Right ventricle myocardium superior (tissue), 1 donor: ENCODE data around the gene HIBCH. TPM values are rescaled to one million over a fixed set of nuclear protein-coding genes. Genes with fewer than 3 reads are reported as not detected.
A peak's percentile ranks its signal among the peaks of the same experiment; 100 is the strongest.
"Not testable (repeated sequence)": the region's sequence is repeated elsewhere in the genome, so short reads cannot be mapped to it uniquely, and the experiment has no call there.

Source experiments
- ATAC-seq: fragments of 200-7000 bp; cut with Tn5 transposase; one replicate; pipeline ENCODE4 v1.9.1; 2020; ENCODE audit warnings: mild to moderate bottlenecking; ENCODE audit not compliant: poor library complexity
- DNase-seq: peaks from one replicate; pipeline ENCODE4 v3.0.0-alpha.2; 2020
- intact Hi-C: fragments of 100-400 bp; cut with DNase I; formaldehyde crosslinking; loops from one replicate; pipeline ENCODE4 v1.11.2; 2022
- total RNA-seq: library from RNA; stranded (reverse); fragmentation: NEBNext Ultra II Directional; extraction: Animal tissue kit (Norgen Biotek cat#: 25700); gene quantifications from one replicate; pipeline ENCODE4 v1.2.1, GENCODE V29; 2021
- donor health status: DM: no; HTN: yes; CAD: no; lungs with severe emphysema.

The HIBCH gene
- total RNA-seq, 1 donor from 2014 or later = 22.5 TPM

DNA sequence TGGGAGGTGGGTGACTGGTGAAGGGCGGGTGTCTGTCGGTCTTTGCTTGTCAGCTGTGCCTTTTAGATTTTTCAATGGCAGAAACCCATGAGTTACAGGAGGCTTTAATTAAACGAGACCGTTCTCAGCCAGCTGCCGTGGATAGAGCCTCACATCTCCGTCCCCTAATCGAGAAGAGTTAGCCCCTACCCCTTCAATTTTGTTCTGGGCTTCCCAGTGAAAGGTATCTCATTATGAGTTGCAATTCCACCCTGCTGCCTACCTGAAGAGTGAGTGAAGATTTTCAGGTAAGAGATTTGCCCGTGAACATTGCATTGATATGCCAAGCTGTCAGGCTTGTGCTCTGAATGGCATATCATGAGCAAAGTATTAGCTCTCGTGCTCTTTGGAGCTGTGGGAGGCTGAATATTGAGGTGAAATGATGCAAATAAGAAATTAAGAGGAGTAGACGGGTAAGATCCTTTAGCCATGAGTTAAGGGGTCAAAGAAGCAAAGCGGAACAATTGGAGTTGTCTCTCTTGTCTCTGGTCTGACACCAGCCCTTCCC, 138.4 kb downstream of the HIBCH start:
- DNase-seq = no peak
- intact Hi-C loops = no loop called here
- ATAC-seq = no peak

- DNase-seq (peak; percentile 80), ATAC-seq (peak; percentile 91)
- intact Hi-C loops = no loop called here
Measured at GRCh38 chr2:190180313-190181122, 139.1 kb downstream of the HIBCH start.

GRCh38 chr2:190179754-190180312, 139.8 kb downstream of the HIBCH start:
- no peak for DNase-seq
- no peak for ATAC-seq
- intact Hi-C loops = no loop called here

- intact Hi-C loops = no loop called here
- no peak for ATAC-seq
- no peak for DNase-seq
Measured at GRCh38 chr2:190178066-190178722, 141.4 kb downstream of the HIBCH start.

GRCh38 chr2:190177249-190178040, 142.2 kb downstream of the HIBCH start:
- ATAC-seq (no peak), DNase-seq (no peak)
- intact Hi-C loops = no loop called here

- ATAC-seq = no peak
- no peak for DNase-seq
- intact Hi-C loops = no loop called here
Measured at GRCh38 chr2:190173392-190173791, 146.2 kb downstream of the HIBCH start.

GRCh38 chr2:190170673-190171072, 149.0 kb downstream of the HIBCH start:
- intact Hi-C loops = no loop called here
- no peak for ATAC-seq

GRCh38 chr2:190169221-190170072, 150.2 kb downstream of the HIBCH start:
- ATAC-seq (no peak), DNase-seq (no peak)
- intact Hi-C loops = no loop called here

More at GRCh38 chr2:190170673-190171072, 149.0 kb downstream of the HIBCH start:
- no peak for DNase-seq

- no peak for ATAC-seq
- intact Hi-C loops = no loop called here
- no peak for DNase-seq
Measured at GRCh38 chr2:190167702-190168101, 151.9 kb downstream of the HIBCH start.

DNA sequence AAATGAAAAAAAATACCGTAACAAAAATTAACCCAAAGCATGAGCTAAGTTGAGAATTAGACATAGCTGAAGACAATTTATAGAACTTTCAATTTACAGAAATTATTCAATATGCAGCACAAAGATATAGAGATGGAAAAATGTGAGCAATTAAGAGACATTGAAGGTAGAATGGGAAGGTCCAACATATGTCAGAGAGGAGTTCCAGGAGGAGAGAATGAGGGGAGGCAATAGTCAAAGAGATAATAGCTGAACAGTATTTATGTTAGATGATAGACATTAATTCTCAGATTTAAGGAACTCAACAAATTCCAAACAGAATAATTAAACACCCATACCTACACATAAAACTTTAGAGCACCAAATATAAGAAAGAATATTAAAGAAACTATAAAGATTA, 154.1 kb downstream of the HIBCH start:
- intact Hi-C loops = no loop called here
- no peak for ATAC-seq
- no peak for DNase-seq

DNA sequence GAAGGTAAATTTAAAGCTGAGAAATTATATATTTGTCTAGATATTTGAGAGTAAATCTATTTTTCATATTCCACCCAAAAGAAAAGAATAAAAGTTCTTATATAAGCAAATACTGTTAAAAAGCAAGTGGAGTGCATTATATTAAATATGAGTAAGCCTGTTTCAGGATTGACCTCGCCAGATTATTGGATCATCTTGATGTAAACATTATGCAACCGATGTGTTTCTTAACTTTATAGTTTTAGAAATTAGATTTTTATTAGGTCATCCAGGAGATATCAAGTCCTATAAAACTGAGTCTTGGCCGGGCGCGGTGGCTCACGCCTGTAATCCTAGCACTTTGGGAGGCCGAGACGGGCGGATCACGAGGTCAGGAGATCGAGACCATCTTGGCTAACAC, 156.8 kb downstream of the HIBCH start:
- intact Hi-C loops = no loop called here
- DNase-seq (no peak), ATAC-seq (no peak)

- peak; percentile 97 for ATAC-seq
- DNase-seq = no peak
- intact Hi-C loops = no loop called here
Measured at GRCh38 chr2:190159453-190159852, 160.2 kb downstream of the HIBCH start.

DNA sequence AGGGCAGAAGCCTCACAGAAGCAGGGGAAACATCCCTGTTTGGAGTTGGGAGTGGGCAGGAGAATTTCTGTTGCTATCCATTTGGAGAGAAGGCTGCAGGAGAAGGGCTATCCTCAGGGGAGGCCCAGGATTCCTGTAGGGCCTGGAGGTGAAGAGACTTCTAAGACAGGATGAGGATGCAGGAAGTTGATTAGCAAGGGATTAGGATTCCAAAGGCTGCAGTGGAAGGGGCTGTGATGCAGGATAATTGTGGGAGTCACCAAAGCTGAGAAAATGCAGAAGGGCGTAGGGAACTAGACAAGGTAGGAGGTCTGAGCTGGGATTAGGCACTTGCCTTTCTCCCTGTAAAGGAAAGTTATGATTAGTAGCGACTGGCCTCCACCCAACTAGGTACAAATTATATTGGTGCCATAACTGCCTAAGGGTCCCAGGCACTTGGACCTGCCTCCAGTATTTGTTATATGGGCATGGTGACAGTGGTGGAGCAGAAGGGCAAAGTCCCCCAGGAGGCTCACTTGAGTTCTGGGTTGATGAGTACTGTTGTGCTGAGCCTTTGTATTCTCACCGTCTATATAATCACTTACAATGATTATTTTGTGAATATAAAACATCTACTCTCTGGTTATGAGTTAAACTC, 160.7 kb downstream of the HIBCH start:
- intact Hi-C loops = no loop called here
- peak; percentile 23 for ATAC-seq
- no peak for DNase-seq

- intact Hi-C loops, ATAC-seq, DNase-seq: not testable (repeated sequence)
Measured at GRCh38 chr2:190157613-190158528, 161.8 kb downstream of the HIBCH start.

- intact Hi-C loops = no loop called here
- ATAC-seq = no peak
Measured at GRCh38 chr2:190156530-190157212, 163.0 kb downstream of the HIBCH start.

More at GRCh38 chr2:190156530-190157212, 163.0 kb downstream of the HIBCH start:
- DNase-seq = no peak
